COLO829 (cell line): ENCODE results near the gene TYK2.

Source experiments
- DNase-seq: peaks from one replicate; pipeline ENCODE4 v3.0.0; 2012; ENCODE audit warnings: low spot score

The TYK2 gene

DNA sequence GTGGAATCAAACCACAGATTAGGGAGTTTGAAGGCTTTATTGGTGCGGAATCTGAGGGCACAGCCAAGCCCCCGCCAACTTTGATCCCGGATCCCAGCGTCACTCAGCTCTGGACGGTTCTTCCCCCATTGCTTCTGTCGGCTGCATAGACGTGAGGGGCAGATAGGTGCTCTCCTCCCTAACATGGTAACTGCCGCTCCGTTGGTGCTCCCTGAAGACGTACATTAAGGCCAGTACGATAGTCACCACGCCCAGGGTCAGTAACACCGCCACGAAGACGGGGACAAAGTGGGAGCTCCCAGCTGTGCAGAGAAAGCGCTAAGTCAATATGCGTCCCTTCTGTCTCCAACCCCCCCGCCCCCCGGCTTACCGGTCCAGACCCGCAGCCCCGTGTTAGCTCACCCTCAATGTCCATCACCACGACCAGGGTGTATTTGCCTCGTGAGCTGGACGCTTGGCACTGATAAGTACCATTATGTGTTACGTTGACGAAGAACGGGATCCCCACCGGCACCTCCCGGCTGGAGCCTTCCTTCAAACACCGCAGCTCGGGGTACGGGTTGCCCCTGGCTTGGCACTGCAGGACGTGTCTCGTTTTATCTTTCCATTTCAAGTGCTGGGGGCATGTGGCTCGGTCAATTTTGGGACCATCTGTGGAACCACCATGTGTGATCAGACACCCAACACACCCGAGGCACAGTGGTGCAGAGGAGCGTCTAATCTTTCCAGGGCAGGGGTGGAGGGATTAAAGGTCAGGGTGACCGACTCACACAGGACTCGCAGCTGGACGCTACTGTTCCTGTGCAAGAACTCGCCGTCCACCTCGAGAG is 46.4 kb downstream of the TYK2 start:
- peak; percentile 11 for DNase-seq

DNA sequence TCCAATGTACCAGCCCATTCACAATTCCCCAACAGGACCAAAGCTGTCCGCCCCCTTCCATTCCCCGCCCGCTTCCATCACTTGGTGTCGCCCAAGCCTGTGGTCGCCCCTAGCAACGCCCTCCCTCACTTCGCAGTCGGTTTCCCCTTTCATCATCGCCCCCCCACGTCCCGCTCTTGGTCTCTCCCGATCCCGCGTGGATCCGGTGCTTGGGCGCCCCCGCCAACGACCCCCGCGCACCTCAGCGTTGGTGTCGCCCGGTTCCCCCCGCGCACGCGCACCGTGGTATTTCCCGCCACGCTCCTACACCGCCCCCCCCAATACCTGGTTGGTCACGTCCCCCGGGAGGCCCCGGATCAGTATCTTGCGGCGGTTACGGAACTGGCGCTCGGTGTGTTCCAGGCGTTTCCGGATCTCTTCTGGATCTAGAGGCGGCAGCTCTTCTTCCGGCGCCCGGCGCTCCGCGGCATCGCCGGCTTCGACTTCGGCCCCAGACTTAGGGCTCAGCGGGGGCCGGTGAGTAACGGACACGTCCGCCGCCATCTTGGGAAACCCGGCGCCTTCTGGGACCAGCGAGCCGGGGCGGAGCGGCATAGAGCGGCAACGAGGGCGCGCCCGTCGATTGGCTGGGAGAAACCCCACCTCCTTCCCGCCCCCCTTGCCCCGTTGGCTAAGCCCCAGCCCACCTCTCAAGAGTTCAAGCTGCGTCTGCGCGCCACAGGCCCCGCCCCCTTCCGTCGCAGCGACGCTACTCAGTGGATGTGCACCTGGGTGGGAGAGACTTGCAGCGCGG is 47.2 kb downstream of the TYK2 start, which contains the start of gene RAVER1:
RAVER1 (minus strand) TSS at position 565 of the 793 bp plus-strand sequence; CDS start at position 543, 22 bp downstream.
- DNase-seq = peak; percentile 95

DNA sequence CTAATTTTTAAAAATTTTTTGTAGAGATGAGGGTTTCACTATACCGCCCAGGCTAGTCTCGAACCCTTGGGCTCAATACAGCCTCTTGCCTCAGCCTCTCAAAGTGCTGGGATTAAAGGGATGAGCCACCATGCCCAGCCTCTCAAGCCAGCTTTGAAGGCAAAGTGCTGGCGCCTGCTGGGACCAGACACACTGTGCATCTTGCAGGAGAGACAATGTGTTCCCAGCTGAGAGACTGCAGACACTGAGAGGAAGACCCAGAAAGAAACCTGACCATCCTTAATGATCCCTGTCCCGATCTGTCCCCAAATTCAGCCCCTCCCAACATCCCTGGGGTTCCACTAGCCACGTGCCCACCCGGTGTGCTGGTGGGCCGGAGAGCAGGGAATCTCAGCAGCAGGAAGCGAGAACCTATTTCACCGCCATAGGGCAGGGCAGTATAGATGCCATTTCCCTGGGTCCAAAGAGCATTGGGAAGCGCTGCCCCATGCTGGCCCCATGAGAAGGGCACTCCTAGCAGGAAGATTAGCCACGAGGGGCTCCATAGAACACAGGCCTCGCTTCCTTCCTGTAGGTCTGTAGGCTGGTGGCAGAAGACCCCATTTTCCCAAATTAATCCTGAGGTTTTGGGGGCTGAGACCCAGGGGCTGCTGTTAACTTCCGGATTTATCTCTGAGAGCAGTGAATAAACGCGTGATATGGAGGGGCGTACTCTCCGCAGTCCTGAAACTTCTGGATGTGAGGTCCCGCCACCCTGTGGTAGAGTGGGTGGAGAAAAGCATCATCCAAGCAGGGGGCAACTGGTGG is 48.0 kb downstream of the TYK2 start:
- DNase-seq = no peak

DNA sequence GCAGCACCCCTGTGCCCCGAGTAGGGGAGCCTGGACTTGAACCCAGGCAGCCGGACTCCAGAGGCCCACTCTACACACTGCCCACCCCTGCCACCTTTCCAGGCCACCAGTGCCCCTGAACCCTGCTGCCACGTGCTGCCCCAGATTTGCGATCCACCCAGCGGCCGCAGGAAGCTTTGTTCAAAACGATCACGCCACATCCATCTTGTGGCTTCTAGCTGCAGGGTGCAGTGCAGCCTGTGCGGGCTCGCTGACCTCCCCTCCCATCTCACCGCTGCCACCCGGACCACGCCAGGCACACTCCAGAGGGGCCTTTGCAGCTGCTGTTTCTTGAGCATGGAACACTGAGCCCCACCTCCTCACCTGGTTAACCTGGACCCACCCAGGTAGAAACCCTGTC is 50.8 kb downstream of the TYK2 start:
- DNase-seq = no peak

DNA sequence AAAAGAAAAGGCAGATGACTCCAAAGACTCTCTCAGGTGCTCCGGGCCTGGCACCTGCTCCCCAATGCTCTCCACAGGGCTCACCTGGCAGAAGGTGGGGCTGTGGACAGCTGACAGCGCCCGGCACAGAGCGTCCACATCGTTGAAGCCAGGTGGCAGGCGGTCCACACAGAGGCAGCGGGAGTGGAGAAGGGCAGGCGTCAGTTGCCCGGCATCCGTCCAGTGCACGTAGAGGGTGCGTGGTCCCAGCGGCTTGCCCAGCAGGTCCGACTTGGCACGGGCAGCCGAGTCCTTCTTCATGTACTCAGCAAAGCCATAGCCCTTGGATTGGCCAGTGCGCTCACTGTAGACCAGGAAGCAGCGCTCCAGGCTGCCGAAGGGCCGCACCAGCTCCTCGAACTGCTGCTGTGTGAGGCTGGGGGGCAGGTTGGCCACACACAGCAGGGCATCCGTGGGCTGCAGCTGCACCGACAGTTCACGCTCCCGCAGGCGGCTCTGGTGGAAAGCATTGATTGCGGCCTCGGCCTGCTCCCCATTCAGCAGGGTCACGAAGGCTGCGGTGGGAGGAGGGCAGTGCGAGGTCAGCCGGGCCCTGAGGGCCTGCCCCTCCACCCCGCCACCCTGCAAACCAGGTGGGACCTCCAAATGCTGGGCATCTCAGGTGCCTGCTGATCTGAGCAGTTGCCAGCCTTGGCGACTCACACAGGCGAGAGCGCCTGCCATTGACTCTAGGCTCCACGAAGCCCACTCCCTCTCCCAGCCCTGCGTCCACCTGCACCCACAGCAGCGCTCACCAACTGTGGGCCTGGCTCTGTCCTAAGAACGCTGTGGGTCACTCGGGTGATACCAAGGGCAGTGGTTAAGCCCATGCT is 51.6 kb downstream of the TYK2 start:
- DNase-seq = no peak

DNA sequence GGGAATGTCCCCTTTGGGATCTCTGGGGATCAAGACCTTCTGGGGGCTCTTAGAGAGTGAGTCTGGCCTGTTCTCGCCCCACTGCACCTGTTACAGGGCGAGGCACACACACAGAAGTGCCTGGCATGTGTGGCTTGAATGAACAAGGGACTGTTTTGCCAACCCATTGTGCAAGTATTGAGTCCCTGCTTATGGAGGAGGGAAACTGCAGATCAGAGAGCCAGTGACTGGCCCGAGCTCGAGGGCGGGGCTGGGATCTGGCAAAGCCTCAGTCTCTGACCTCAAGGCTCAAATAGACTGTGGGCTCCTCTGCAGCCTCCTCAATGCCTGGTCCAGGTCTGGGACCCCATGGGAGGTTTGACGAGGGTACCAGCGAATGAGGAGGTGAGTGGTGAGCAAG is 52.6 kb downstream of the TYK2 start:
- DNase-seq = no peak

DNA sequence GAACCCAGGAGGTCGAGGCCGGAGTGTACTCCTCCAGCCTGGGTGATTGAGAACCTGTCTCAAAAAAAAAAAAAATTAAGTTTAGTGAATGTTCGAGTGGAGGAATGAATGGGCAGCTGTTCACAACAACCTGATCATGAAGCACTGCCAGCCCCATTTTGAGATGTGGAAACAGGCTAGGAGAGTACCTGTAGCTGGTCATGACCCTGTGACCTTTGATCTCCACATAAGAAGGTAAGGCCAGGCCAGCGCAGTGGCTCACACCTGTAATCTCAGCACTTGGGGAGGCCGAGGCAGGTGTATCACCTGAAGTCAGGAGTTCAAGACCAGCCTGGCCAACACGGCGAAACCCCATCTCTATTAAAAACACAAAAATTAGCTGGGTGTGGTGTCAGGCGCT is 54.6 kb downstream of the TYK2 start:
- no peak for DNase-seq

DNA sequence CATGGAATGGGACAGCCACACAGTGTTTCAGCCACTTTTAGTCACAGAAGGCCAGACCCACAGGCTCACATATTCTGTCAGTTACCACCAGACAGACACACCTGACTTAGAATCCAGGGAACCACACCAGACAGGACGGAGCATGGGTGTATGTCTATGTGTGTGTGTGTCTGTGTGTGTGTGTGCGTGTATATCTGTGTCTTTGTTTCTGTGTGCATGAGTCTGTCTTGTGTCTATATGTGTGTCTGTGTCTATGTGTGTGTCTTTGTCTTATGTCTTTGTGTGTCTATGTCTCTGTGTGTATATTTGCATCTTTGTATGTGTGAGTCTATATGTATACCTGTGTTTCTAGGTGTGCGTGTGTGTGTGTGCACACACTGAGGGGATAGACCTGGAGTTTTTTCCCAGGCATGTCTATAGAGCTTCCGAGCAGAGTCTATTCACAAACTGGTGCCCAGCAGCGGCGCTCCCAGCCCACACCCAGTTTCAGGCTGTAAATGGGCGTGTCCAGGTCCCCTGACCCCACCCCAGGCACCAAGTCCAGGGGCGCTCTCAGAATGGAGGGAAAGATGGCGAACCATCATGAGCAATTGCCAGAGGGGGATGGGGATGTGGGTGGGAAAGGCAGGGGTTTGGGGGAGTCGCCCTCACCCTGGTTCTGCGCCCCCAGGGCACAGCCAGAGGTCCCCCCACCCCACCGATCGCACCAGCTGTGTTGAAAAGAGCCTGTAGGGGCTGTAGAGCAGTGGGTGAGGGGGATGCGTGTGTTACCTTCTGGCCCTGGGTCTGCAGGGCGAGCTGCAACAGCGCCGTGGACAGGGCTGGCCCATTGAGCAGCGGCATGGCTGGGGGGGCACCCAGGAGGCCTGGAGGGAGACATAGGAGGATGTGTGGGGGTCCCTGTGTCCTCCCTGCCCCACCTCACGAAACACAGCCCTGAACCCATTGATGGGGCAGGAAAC is 58.2 kb downstream of the TYK2 start:
- no peak for DNase-seq

DNA sequence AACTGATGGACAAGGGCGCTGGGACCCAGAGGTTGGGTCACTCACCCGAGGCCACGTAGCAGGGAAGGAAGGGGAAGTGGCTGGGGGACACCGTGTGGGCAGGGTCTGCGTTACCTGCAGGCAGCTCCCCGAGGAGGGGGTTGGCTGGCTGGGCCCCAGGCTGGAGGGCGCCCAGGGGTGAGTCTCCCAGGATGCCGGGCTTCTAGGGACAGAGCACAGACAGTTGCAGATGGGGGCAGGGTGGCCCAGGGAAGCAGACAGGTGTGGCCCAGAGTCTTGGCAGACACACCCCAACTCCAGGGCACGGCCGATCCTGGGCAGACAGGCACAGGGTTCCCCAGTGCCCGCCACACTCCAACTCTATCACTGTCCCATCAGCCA is 59.0 kb downstream of the TYK2 start:
- no peak for DNase-seq

DNA sequence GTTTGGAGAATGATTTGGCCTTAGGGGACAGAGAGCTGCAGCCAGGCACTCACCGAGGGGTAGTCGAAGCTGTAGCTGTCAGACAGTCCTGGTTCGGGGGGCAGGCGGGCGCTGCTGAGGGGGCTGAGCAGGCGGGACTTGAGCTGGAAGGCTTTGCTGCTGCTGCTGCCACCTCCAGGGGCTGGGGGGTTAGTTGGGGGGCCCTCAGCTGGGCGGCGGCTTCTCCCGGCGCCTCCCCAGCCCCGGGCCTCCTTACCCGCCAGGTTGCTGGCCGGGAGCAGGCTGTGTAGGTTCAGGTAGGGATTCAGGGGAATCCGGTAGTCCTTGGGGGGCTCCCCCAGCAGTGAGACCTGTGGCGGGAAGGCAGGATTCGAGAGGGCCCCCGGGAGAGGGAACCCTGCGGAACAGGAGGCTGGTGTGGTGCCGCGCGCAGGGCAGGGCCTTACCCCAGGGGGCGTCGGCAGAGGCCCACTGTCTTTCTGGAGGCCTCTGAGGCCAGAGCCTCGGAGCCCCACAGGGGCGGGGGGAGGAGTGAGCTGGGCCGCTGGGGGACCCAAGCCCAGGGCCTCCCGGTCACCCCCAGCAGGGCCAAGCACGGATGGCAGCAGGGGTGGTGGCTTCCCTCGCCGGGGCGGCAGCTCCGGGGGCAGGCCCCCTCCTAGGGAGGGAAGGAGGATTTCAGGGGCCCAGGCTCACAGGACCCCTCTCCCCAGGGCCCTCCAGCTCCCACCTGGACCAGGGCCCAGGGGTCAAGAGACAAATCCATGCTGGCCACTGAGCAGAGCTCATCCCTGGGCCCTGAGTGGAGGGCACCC is 59.6 kb downstream of the TYK2 start:
- DNase-seq = no peak

DNA sequence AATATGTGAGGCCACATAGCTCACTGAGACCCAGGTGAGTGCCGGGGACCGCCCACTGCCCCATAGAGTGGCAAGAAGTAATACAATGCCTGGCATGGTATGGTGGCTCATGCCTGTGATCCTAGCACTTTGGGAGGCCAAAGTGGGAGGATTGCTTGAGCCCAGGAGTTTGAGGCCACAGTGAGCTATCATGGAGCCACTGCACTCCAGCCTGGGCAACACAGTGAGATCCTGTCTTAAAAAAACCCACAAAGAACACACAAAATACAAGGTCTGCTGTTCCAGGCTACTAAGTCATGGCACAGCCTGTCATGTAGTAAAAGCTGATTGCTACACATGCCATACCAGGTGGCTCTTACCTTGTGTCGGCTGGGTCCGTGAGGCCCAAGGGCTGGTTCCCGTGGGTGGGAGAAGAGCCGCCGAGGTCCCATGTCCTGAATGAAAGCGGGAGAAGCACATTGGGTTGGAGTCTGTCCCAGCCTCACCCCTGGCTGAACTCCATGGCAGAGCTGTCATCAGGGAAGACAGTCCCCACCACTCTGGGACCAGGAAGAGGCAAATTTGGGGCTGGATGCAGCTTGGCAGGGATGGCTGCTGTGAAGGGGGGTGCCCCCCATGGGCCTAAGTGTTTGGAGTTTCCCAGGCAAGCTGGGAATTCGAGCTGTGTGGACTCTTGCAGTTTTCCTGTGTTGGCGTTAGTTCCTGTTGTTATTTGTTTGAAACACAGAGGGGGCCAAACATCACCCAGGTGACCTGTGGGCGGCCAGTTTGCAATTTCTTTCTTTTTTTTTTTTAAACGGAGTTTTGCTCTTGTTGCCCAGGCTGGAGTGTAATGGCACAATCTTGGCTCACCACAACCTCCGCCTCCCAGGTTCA is 61.3 kb downstream of the TYK2 start:
- no peak for DNase-seq

DNA sequence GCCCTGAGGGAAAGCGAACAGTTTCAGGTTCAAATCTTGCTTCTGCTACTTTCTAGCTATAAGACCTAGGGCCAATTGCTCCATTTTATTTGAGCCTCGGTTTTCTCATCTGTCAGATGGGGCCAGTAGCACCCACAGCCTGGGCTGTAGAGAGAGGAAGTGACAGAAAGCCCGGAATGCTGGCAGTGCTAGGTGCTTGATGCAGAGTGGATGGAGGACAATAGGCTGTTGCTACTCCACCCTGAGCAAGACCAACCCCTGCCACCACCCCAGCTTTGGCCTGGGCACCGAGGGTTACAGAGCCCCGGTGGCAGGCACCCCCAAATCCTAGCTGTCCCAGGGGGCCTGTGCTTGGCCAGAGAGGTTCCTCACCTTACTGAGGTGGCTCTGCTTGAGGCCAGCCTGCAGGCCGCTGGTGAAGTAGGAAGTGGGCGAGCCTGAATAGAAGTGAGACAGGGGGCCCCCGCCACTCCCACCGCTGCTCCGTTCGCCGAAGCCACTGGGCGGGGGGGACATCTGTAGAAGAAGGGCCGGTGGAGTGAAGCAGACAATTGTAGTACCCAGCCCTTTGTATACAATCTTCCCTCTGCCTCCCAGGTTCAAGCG is 62.4 kb downstream of the TYK2 start:
- no peak for DNase-seq

DNA sequence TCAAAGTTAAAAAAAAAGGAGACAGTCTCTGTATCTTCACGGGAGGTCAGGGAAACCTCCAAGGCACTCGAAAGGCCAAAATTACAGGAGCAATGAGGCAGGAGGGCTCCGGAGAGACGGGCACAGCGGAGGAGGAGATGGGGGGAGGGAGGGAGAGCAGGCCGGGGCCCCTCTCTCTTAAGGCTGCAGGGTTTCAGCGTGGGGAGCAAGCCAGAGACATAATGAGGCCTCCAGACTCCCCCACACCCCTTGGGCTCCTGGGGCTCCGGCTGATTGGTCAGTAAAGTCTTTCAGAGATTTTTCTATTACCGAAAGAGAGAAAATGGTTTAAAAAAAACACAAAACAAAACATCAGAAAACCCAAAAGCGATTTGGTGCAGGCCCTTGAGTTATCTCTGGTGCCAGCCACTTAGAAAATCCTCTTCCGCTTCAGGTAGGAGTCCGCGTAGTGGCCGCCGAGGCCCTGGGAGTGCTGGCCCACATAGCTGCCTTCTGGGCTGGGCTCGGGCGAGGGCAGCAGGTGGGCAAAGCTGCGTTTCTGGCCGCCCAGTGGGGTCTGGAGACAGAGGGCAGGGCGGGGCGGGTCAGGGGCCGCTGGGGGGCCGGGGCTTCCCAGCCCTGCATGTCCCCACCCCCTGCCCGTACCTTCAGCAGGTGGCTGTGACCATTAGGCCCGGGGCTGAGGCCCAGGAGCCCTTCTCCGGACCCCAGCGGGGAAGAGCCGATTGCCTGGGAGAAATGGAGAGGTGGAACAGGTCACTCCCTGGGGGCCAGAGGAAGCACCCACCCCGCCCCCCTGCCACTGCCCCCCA is 63.1 kb downstream of the TYK2 start:
- DNase-seq = no peak

DNA sequence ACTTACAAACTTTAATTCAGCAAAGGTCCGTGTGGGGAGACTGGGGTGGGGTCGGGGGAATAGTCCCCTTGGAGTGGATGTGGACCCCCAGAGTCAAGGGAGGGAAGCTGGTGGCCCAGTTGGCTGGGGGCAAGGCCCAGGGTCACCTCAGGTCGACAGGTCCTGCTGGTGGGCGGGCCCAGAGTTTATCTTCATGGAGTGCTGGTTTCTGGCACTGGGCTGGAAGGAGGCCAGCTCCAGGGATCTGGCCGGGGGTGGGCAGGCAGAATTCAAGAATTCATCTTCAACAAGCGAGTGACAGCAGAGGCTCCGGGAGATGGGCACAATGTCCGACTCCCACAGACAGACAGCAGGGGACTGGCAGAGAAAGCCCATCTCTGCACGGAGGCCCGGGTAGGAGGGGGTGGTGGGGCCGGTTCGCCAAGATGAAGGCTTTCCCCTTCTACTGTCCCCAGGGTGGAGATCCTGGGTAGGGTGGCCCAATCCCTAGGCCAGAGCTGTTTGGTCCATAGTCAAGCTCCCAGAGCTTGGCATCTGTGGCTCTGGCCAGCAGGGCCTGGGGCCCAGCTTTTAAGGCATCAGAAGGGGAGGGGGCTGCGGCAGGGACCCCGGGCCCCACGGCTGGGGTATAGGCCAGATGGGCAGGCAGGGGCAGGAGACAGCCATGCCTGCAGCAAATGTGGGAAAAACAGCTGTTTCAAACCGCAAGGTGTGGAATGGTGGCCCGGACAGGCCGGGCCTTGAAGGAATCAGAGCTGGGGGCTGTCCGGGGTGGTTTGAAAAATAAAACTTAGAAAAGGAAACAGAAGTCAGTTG is 63.9 kb downstream of the TYK2 start:
- no peak for DNase-seq

DNA sequence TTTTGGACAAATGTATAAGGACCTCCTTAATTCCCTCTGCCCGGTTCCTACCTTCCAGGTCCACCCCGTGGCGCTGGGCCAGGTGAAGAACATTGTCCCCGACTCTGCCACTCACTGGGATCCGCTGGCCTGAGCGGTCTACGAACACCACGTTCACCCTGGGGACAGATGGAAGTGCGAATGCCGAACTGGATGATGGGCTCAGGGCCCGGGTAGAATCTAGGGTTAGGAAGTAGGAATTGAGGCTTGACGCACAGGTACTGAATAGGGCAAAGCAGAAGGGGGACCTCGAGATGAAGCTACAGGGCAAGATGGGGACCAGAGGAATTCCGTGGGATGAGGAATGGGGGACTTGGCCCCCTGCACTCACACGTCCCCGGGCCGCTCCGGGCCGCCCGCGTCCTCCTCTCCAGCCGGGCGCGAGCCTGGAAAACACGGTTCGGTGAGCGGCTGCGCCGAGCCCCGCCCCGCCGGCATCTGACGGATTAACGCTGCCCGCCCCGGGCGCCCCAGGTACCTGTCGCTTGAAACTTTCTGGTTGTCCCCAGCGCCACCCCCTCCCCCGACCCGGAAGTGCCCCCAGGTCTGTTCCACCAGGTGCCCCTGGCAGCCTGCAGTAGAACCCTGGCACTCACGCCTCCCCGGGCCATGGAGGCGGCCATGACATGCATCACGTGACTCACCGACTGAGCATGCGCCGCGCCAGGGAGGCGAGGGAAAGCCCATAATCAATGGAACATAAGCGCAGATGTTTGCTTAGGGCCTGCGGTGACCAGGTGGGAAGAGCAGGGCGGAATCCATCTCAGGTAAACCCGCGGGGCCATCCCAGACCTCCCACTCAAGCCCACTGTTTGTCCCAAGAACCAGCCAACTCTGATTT is 64.8 kb downstream of the TYK2 start, which contains the start of gene FDX2:
FDX2 (minus strand) TSS at position 681 of the 880 bp plus-strand sequence; CDS start at position 662, 19 bp downstream.
- DNase-seq = peak; percentile 79
